KBM-7 (cell line): Measurements from ENCODE around the gene MCM6.
A peak's percentile ranks its signal among the peaks of the same experiment; 100 is the strongest.
"Not testable (repeated sequence)": the region's sequence is repeated elsewhere in the genome, so short reads cannot be mapped to it uniquely, and the experiment has no call there.

ENCODE experiments used
- DNase-seq: peaks from one replicate; pipeline ENCODE4 v3.0.0-alpha.2; 2015
- in situ Hi-C: fragments of 300-500 bp; cut with MboI; formaldehyde crosslinking; loops from 2 replicates; pipeline ENCODE4 v1.14.3; 2020; ENCODE audit warnings: low sequenced_read_pairs, low pct_unique_long_range_greater_than_20kb, mixed read lengths

Gene MCM6

GRCh38 chr2:135797497-135798274 is 78.6 kb downstream of the MCM6 start:
- DNase-seq: peak; percentile 94
- in situ Hi-C loops: no loop called here

- no peak for DNase-seq
- in situ Hi-C loops: no loop called here
Observed at GRCh38 chr2:135796606-135797005, 79.6 kb downstream of the MCM6 start.

DNA sequence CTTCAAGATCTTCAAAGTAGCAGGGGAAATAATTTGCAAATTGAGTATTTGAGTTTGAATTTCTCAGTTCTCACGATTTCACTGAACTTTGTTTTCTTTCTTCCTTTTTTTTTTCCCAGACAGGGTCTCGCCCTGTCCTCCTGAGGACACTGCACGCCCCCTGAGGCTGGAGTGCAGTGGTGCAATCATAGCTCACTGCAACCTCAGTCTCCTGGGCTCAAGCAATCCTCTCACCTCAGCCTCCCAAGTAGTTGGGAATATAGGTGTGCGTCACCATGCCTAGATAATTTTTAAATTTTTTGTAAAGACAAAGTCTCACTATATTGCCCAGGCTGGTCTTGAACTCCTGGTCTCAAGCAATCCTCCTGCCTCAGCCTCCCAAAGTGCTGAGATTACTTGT is 80.6 kb downstream of the MCM6 start:
- in situ Hi-C loops: not testable (repeated sequence)
- peak; percentile 48 for DNase-seq

DNA sequence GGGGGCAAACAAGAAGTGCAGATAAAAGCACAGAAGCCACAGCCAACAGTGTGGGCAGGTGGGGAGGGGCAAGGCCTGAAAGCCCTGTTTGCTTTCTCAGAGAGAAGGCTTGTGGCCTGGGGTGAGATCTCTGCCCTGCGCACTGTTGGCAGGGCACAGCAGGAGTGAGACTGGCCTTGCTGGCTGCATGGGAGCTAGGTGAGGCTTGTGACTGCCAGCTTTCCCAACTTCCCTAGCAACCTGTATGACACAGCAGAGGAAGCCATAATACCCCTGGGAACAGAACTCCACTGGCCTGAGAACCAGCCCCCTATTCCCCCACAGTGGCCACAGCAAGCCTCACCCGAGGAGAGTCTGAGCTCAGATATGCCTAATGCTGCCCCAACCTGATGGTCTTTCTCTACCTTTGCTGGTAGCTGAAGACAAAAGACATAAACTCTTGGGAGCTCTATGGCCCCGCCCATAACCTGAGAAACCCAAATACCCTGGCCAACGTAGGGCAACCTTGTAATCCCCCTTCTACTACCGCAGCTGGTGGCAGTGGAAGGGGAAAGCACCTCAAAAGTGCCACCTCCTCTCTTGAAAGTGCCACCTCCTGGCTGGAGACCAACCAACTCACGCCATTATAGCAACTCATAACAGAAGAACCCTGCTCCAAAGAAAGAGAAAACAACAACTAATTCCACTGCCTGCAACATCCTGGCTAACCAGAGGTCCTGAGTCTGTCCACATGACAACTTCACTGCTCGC is 83.7 kb downstream of the MCM6 start:
- in situ Hi-C loops: no loop called here
- peak; percentile 34 for DNase-seq

- in situ Hi-C loops: no loop called here
- no peak for DNase-seq
Observed at GRCh38 chr2:135791418-135792190, 84.6 kb downstream of the MCM6 start.

DNA sequence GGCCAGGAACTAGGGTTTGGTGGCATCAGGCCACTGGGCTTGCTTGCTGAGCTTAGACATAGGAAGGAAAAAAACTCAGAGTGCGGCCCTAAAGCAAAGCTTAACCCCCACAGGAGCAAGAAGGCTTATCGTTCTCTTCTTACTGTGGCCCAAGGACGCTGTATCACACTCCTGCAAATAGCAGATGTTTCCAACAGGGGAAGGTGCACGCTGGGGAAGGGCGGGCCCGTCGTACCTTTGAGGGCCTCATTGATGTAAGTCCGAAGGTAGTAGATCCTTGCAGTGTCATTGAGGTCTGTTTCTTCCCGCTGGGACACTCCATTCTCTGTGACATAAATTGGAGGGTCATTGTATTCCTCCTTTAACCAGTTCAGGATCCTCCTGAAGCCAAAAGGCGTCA is 85.8 kb downstream of the MCM6 start:
- in situ Hi-C loops: no loop called here
- no peak for DNase-seq
